Endothelial cell of umbilical vein (primary cell): ENCODE measurements around the gene RPL3.

Source experiments
- EZH2 ChIP-seq: IDR thresholded peaks from 2 replicates; pipeline ENCODE4 v1.6.1; 2012; ENCODE audit warnings: borderline replicate concordance, low read depth, mild to moderate bottlenecking, moderate library complexity, low read length, inconsistent platforms; ENCODE audit not compliant: severe bottlenecking
- GATA2 ChIP-seq: IDR thresholded peaks from 2 replicates; pipeline ENCODE4 v1.7.0; 2011; ENCODE audit warnings: low read depth, mild to moderate bottlenecking, moderate library complexity, mixed read lengths, low read length; ENCODE audit not compliant: insufficient read length, insufficient read depth
- JUN ChIP-seq: IDR thresholded peaks from 2 replicates; pipeline ENCODE4 v1.6.1; 2011; ENCODE audit warnings: borderline replicate concordance, low read depth; ENCODE audit not compliant: insufficient read length, insufficient read depth
- MAX ChIP-seq: IDR thresholded peaks from 2 replicates; pipeline ENCODE4 v1.6.1; 2011; ENCODE audit not compliant: insufficient read depth, insufficient read length
- POLR2A ChIP-seq: IDR thresholded peaks from 2 replicates; pipeline ENCODE4 v1.6.1; 2012; ENCODE audit warnings: low read depth, mild to moderate bottlenecking, control low read depth, low read length
- POLR2AphosphoS5 ChIP-seq: IDR thresholded peaks from 2 replicates; pipeline ENCODE4 v1.6.1; 2012; ENCODE audit warnings: low read depth, mild to moderate bottlenecking, control low read depth, low read length, moderate library complexity; ENCODE audit not compliant: insufficient read depth
- TF ChIP-seq, protein P1 (sequence below), 2 donors: IDR thresholded peaks; 1 replicate in 1 of 2; 2 replicates in 1 of 2; pipeline ENCODE4 v1.5.1; 2011; ENCODE audit warnings: low read length in 2 of 2, mild to moderate bottlenecking in 2 of 2, moderate library complexity in 2 of 2, control low read depth in 1 of 2, inconsistent platforms in 1 of 2, low read depth in 1 of 2; ENCODE audit not compliant: insufficient read depth in 1 of 2; ENCODE audit errors: extremely low read depth in 1 of 2

DNA sequence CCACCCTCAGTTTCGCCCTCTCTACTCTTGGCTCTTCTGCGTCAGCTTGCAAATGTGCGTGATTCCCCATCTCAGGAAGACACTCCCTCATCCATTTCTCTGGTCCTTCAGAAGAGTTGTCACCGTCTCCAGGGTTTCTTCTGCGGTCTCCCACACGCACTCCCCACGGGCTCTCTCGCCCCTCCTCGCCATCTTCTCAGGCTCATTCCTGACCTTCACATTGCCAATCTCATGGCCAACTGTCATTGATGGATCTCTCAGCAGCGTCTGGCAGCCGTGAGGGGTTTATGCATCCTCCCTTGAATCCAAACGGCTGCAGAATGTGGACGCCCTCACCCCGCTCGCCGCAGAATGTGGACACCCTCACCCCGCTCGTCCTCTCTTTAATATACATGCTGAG is 40.8 kb upstream of the RPL3 start:
- TF ChIP-seq, protein P1, sequence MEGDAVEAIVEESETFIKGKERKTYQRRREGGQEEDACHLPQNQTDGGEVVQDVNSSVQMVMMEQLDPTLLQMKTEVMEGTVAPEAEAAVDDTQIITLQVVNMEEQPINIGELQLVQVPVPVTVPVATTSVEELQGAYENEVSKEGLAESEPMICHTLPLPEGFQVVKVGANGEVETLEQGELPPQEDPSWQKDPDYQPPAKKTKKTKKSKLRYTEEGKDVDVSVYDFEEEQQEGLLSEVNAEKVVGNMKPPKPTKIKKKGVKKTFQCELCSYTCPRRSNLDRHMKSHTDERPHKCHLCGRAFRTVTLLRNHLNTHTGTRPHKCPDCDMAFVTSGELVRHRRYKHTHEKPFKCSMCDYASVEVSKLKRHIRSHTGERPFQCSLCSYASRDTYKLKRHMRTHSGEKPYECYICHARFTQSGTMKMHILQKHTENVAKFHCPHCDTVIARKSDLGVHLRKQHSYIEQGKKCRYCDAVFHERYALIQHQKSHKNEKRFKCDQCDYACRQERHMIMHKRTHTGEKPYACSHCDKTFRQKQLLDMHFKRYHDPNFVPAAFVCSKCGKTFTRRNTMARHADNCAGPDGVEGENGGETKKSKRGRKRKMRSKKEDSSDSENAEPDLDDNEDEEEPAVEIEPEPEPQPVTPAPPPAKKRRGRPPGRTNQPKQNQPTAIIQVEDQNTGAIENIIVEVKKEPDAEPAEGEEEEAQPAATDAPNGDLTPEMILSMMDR (IDR thresholded peaks at IDR 0.05; ENCODE audit: extremely low read depth in 1 of 2, insufficient read depth in 1 of 2, low read depth in 1 of 2, low read length in 2 of 2) = no peak
- TF ChIP-seq POLR2AphosphoS5 (no peak), POLR2A (no peak), EZH2 (no peak), JUN (no peak), MAX (no peak), GATA2 (no peak)
